SK-N-SH (cell line): ENCODE data around the gene AP2A2. TPM values are rescaled to one million over a fixed set of nuclear protein-coding genes. Genes with fewer than 3 reads are reported as not detected.

Source experiments
- CTCF ChIA-PET: fragments of 300-600, 350-600 bp; formaldehyde crosslinking; extraction: SDS; loops from one replicate; lab custom pipeline; 2021; lab: Yijun Ruan, JAX
- POLR2A ChIA-PET: fragments of 350-600 bp; sonication (Branson Sonifier 250); formaldehyde crosslinking; extraction: SDS; loops from one replicate; lab custom pipeline; 2020; ENCODE audit warnings: antibody characterized with exemption, inconsistent platforms; lab: Yijun Ruan, JAX
- DNase-seq: peaks from one replicate; pipeline ENCODE4 v3.0.0; 2012
- H2AFZ ChIP-seq: fragments of 200-600 bp; sonication (generic); 2 replicates; pipeline ENCODE4 v1.8.1; 2016; ENCODE audit warnings: antibody characterized with exemption, mild to moderate bottlenecking, low read depth
- H3F3A ChIP-seq: fragments of 200-600 bp; sonication (generic); replicated peaks from 2 replicates; pipeline ENCODE3; 2016; ENCODE audit warnings: antibody characterized with exemption, mild to moderate bottlenecking; ENCODE audit not compliant: insufficient read depth
- H3K27ac ChIP-seq, 2 experiments: fragments of 200-500 bp in 1 of 2; fragments of 200-600 bp in 1 of 2; sonication (Bioruptor generic) in 1 of 2; sonication (generic), shearing (Covaris generic) in 1 of 2; 2 replicates each; pipeline versions ENCODE4 v1.5.1 to v1.6.1; 2014 to 2016; ENCODE audit warnings: low read depth in 2 of 2, inconsistent platforms in 1 of 2, low read length in 1 of 2, mild to moderate bottlenecking in 1 of 2, mixed read lengths in 1 of 2
- H3K27me3 ChIP-seq: fragments of 200-600 bp; sonication (generic), shearing (Covaris generic); 2 replicates; pipeline ENCODE4 v1.6.1; 2016; ENCODE audit warnings: mixed run types; ENCODE audit not compliant: insufficient read depth
- H3K36me3 ChIP-seq, 2 experiments: fragments of 200-500 bp in 1 of 2; fragments of 200-600 bp in 1 of 2; sonication (Bioruptor generic) in 1 of 2; sonication (generic) in 1 of 2; replicated peaks in 1 of 2; 2 replicates each; pipeline versions ENCODE3 to v1.5.1; 2014 to 2016; ENCODE audit warnings: low read length in 1 of 2, mild to moderate bottlenecking in 1 of 2; ENCODE audit not compliant: insufficient read depth in 2 of 2, control insufficient read depth in 1 of 2
- H3K4me1 ChIP-seq, 2 experiments: fragments of 200-500 bp in 1 of 2; fragments of 200-600 bp in 1 of 2; sonication (Bioruptor generic) in 1 of 2; sonication (generic), shearing (Covaris generic) in 1 of 2; 2 replicates each; pipeline versions ENCODE4 v1.5.1 to v1.6.1; 2014 to 2016; ENCODE audit warnings: low read depth in 1 of 2, low read length in 1 of 2, mixed run types in 1 of 2; ENCODE audit not compliant: insufficient read depth in 2 of 2, control insufficient read depth in 1 of 2
- H3K4me2 ChIP-seq: fragments of 200-600 bp; sonication (generic), shearing (Covaris generic); 2 replicates; pipeline ENCODE4 v1.6.1; 2017; ENCODE audit warnings: mixed run types
- H3K4me3 ChIP-seq, 2 experiments: fragments of 200-500 bp in 1 of 2; fragments of 200-600 bp in 1 of 2; sonication (Bioruptor generic) in 1 of 2; sonication (generic), shearing (Covaris generic) in 1 of 2; 2 replicates each; pipeline versions ENCODE4 v1.5.1 to v1.8.1; 2014 to 2016; ENCODE audit warnings: low read depth in 2 of 2, inconsistent platforms in 1 of 2, low read length in 1 of 2, mild to moderate bottlenecking in 1 of 2, mixed read lengths in 1 of 2, moderate library complexity in 1 of 2
- H3K79me2 ChIP-seq: fragments of 200-600 bp; sonication (generic); 2 replicates; pipeline ENCODE4 v1.8.1; 2017; ENCODE audit warnings: mild to moderate bottlenecking; ENCODE audit not compliant: insufficient read depth
- H3K9ac ChIP-seq: fragments of 200-600 bp; sonication (generic); 2 replicates; pipeline ENCODE4 v1.6.1; 2017; ENCODE audit warnings: mixed run types
- H3K9me2 ChIP-seq: fragments of 200-600 bp; sonication (generic); 2 replicates; pipeline ENCODE4 v1.6.1; 2017; ENCODE audit warnings: mixed run types
- H3K9me3 ChIP-seq: fragments of 200-600 bp; sonication (generic); 2 replicates; pipeline ENCODE4 v1.6.1; 2017; ENCODE audit warnings: mixed run types, mild to moderate bottlenecking, moderate library complexity
- H4K20me1 ChIP-seq: fragments of 200-600 bp; sonication (generic); 2 replicates; pipeline ENCODE4 v1.6.1; 2017; ENCODE audit warnings: mild to moderate bottlenecking, mixed run types; ENCODE audit not compliant: insufficient read depth
- ELF1 ChIP-seq: IDR thresholded peaks from 2 replicates; pipeline ENCODE4 v1.4.0; 2012
- EZH2phosphoT487 ChIP-seq: fragments of 200-600 bp; sonication (generic); IDR thresholded peaks from 2 replicates; pipeline ENCODE4 v1.6.1; 2017; ENCODE audit warnings: low read depth, mixed run types, mild to moderate bottlenecking, antibody characterized with exemption, moderate library complexity, borderline replicate concordance
- FOSL2 ChIP-seq: IDR thresholded peaks from 2 replicates; pipeline ENCODE4 v1.4.0; 2012; ENCODE audit warnings: low read depth, mild to moderate bottlenecking, moderate library complexity, borderline replicate concordance
- MEF2A ChIP-seq: IDR thresholded peaks from 2 replicates; pipeline ENCODE4 v1.4.0; 2012; ENCODE audit warnings: low read depth, borderline replicate concordance
- REST ChIP-seq: IDR thresholded peaks from 2 replicates; pipeline ENCODE4 v1.6.1; 2012; ENCODE audit warnings: mild to moderate bottlenecking, low read depth, low read length, moderate library complexity
- RXRA ChIP-seq: IDR thresholded peaks from 2 replicates; pipeline ENCODE4 v1.4.0; 2012; ENCODE audit warnings: low read depth, mild to moderate bottlenecking, borderline replicate concordance
- SMC3 ChIP-seq: IDR thresholded peaks from 2 replicates; pipeline ENCODE4 v1.6.1; 2012; ENCODE audit warnings: low read depth, low read length, improper control_type of control experiment
- TAF1 ChIP-seq: IDR thresholded peaks from 2 replicates; pipeline ENCODE4 v1.6.1; 2012; ENCODE audit warnings: low read depth, mild to moderate bottlenecking, low read length, moderate library complexity, borderline replicate concordance
- WGBS: methylation state at CpG from one replicate; pipeline ENCODE4 v1.1.6; 2017; ENCODE audit warnings: low lambda C conversion rate; 5-methylcytosine and 5-hydroxymethylcytosine counted together
- polyA plus RNA-seq, 3 experiments: library from polyadenylated mRNA; depleted of rRNA; stranded (reverse); fragments of >200 nt; gene quantifications; 2 replicates each; pipeline ENCODE4 v1.2.3, GENCODE V29; 2012
- TF ChIP-seq, protein P1 (sequence below): fragments of 150-350 bp; IDR thresholded peaks from 2 replicates; pipeline ENCODE4 v1.6.1; 2017; ENCODE audit warnings: antibody characterized with exemption, low read length, low read depth, borderline replicate concordance

AP2A2 gene
- polyA plus RNA-seq, 1 of the 3 experiments (the other 2 are of a cell fraction): 42.7 TPM

DNA sequence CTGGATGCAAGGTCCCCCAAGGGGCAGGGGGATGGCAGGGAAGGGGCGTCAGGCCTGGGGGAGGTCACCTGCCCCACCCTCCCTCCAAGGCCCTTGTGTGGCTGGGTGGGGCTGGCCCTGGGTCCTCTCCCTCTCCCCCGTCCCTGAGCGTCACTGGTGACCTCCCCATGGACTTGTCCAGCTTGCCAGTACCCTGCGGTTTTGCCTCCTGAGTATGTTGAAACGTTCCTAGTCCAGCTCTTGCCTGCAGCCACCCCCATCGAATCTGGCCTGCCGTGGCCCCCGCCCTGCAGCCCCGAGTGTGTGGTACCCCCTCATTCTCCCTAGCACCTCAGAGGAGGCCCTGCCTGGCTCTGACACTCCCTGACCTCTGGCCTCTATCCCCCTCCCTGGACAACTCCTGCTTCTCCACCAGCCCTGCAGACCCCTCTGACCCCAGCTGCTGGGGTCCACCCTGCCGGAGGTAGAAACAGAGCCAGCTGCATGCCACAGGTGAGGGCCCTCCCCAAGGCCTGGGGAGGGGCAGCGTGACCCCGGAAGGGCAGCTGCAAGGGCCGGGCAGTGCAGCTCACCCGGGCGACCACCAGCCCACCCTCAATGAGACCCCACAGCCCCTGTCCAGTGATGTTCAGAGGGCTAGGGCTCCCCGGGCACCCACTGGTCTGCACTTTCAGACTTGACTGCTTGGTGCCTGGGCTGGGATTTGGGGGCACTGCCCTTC is 114.9 kb downstream of the AP2A2 start:
- Histone ChIP-seq H4K20me1 (no peaks in the 10 kb centered on the region), H3K9ac (no peak overlapping the region), H3K9me2 (no peaks in the 10 kb centered on the region), H3K36me3 (no peaks in the 10 kb centered on the region), H3K9me3 (no peaks in the 10 kb centered on the region), H2AFZ (no peak overlapping the region), H3K79me2 (no peaks in the 10 kb centered on the region), H3K27me3 (no peaks in the 10 kb centered on the region), H3K4me1 (peaks cover 0 to 7% of the 10 kb centered on the region in 2 experiments; a peak in 1 of 4 replicates), H3K4me2 (no peak overlapping the region), H3F3A (no peaks in the 10 kb centered on the region), H3K4me3 (no peak overlapping the region), H3K27ac (no peak overlapping the region)
- TF ChIP-seq RXRA (no peak), ELF1 (no peak), REST (no peak), EZH2phosphoT487 (no peak), FOSL2 (no peak), SMC3 (no peak), MEF2A (no peak), TAF1 (no peak)
- ChIA-PET CTCF (interaction anchor here (1.6 to 4.3 kb wide), 3 partner anchors 10 to 192 kb away, joined by 6 to 25 read pairs (median 16); no protein-coding TSS in a partner anchor), POLR2A (no interaction called here)
- 89% methylated on average over 9 of the region's 16 CpGs for WGBS
- DNase-seq: no peak

- Histone ChIP-seq H3K9ac (no peak overlapping the region), H3F3A (no peaks in the 10 kb centered on the region), H3K27ac (no peak overlapping the region), H4K20me1 (no peaks in the 10 kb centered on the region), H2AFZ (no peak overlapping the region), H3K27me3 (no peaks in the 10 kb centered on the region), H3K4me3 (no peak overlapping the region), H3K79me2 (no peaks in the 10 kb centered on the region), H3K4me1 (peaks cover 0 to 7% of the 10 kb centered on the region in 2 experiments; a peak in 1 of 4 replicates), H3K36me3 (no peaks in the 10 kb centered on the region)
- CTCF ChIA-PET: interaction anchor here (0.6 to 4.3 kb wide), 5 partner anchors 10 to 193 kb away, joined by 3 to 25 read pairs (median 6); no protein-coding TSS in a partner anchor
- no peak for DNase-seq
- TF ChIP-seq, protein P1, sequence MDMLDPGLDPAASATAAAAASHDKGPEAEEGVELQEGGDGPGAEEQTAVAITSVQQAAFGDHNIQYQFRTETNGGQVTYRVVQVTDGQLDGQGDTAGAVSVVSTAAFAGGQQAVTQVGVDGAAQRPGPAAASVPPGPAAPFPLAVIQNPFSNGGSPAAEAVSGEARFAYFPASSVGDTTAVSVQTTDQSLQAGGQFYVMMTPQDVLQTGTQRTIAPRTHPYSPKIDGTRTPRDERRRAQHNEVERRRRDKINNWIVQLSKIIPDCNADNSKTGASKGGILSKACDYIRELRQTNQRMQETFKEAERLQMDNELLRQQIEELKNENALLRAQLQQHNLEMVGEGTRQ: no peak
- TF ChIP-seq, all 33 proteins: peak for 0
- H3K9me2 ChIP-seq: no peaks in the 10 kb centered on the region
- WGBS: 67% methylated on average over 2 of the region's 8 CpGs
- POLR2A ChIA-PET: no interaction called here
- no peaks in the 10 kb centered on the region for H3K9me3 ChIP-seq
- no peak overlapping the region for H3K4me2 ChIP-seq
These were observed 115.4 kb downstream of the AP2A2 start for GRCh38 chr11:1041149-1041467.
